IMR-90 (cell line): Measurements from ENCODE around the gene CBX3. TPM values are rescaled to one million over a fixed set of nuclear protein-coding genes. Genes with fewer than 3 reads are reported as not detected.

Experiments
- ATAC-seq: fragments of 200-7000 bp; cut with Tn5 transposase; 2 replicates; pipeline ENCODE4 v1.9.1; 2020; ENCODE audit warnings: low read depth, mild to moderate bottlenecking, moderate library complexity
- BruUV-seq: library from RNA; stranded (reverse); fragments of 400-500 nt; replicated peaks from 2 replicates; lab custom pipeline; 2021; lab: Mats Ljungman, UMichigan
- CTCF ChIA-PET: fragments of 300-600 bp; formaldehyde crosslinking; extraction: SDS; loops from one replicate; lab custom pipeline; 2021; ENCODE audit warnings: antibody characterized with exemption; lab: Yijun Ruan, JAX
- POLR2A ChIA-PET: fragments of 300-600 bp; sonication (Branson Sonifier 250); formaldehyde crosslinking; loops from one replicate; lab custom pipeline; 2022; ENCODE audit warnings: antibody characterized with exemption; ENCODE audit not compliant: unreplicated experiment; lab: Charles Lee
- DNase-seq: peaks from one replicate; pipeline ENCODE4 v3.0.0; 2013
- H2AFZ ChIP-seq: replicated peaks from 2 replicates; pipeline ENCODE3; 2013; ENCODE audit warnings: low read length, mild to moderate bottlenecking; ENCODE audit not compliant: poor library complexity
- H2AK5ac ChIP-seq: 2 replicates; pipeline ENCODE4 v1.6.1; 2013; ENCODE audit warnings: low read depth, low read length, inconsistent platforms
- H2AK9ac ChIP-seq: replicated peaks from 2 replicates; pipeline ENCODE3; 2013; ENCODE audit warnings: mild to moderate bottlenecking, low read depth, low read length, moderate library complexity; ENCODE audit not compliant: poor library complexity
- H2BK120ac ChIP-seq: 2 replicates; pipeline ENCODE4 v1.6.1; 2013; ENCODE audit warnings: low read depth, low read length, inconsistent platforms
- H2BK15ac ChIP-seq: 3 replicates; pipeline ENCODE4 v1.6.1; 2013; ENCODE audit warnings: low read depth, low read length, inconsistent platforms
- H2BK20ac ChIP-seq: 2 replicates; pipeline ENCODE4 v1.6.1; 2013; ENCODE audit warnings: low read depth, mild to moderate bottlenecking, inconsistent platforms, low read length, moderate library complexity
- H2BK5ac ChIP-seq: 2 replicates; pipeline ENCODE4 v1.6.1; 2013; ENCODE audit warnings: mild to moderate bottlenecking, low read depth, low read length, inconsistent platforms; ENCODE audit not compliant: poor library complexity, severe bottlenecking
- H3K14ac ChIP-seq: replicated peaks from 2 replicates; pipeline ENCODE4 v1.6.1; 2013; ENCODE audit warnings: low read depth, low read length, inconsistent platforms
- H3K18ac ChIP-seq: 2 replicates; pipeline ENCODE4 v1.6.1; 2013; ENCODE audit warnings: low read depth, low read length, control low read depth
- H3K23ac ChIP-seq: 2 replicates; pipeline ENCODE4 v1.6.1; 2013; ENCODE audit warnings: low read depth, low read length, inconsistent platforms
- H3K27ac ChIP-seq: 2 replicates; pipeline ENCODE4 v1.5.1; 2013; ENCODE audit warnings: mild to moderate bottlenecking, control low read depth, low read length; ENCODE audit not compliant: insufficient read depth
- H3K27me3 ChIP-seq: 2 replicates; pipeline ENCODE4 v1.6.1; 2013; ENCODE audit warnings: low read length; ENCODE audit not compliant: control insufficient read depth, insufficient read depth
- H3K36me3 ChIP-seq: 2 replicates; pipeline ENCODE4 v1.6.1; 2013; ENCODE audit warnings: low read length, mixed read lengths; ENCODE audit not compliant: control insufficient read depth, insufficient read depth
- H3K4ac ChIP-seq: 2 replicates; pipeline ENCODE4 v1.6.1; 2013; ENCODE audit warnings: low read depth, low read length, inconsistent platforms
- H3K4me1 ChIP-seq: 2 replicates; pipeline ENCODE4 v1.6.1; 2013; ENCODE audit warnings: low read length, mixed read lengths; ENCODE audit not compliant: control insufficient read depth, insufficient read depth
- H3K4me2 ChIP-seq: 2 replicates; pipeline ENCODE4 v1.6.1; 2013; ENCODE audit warnings: low read depth, mild to moderate bottlenecking, control low read depth, low read length, moderate library complexity
- H3K4me3 ChIP-seq: 2 replicates; pipeline ENCODE4 v1.5.1; 2013; ENCODE audit warnings: low read depth, mild to moderate bottlenecking, control low read depth, low read length, moderate library complexity; ENCODE audit not compliant: insufficient read depth
- H3K56ac ChIP-seq: 2 replicates; pipeline ENCODE4 v1.6.1; 2013; ENCODE audit warnings: low read length, inconsistent platforms; ENCODE audit not compliant: insufficient read depth; ENCODE audit errors: extremely low read depth
- H3K79me1 ChIP-seq, 2 experiments: 2 replicates each; pipeline ENCODE4 v1.6.1; 2013; ENCODE audit warnings: low read length in 2 of 2, inconsistent platforms in 1 of 2, low read depth in 1 of 2
- H3K9ac ChIP-seq: 2 replicates; pipeline ENCODE4 v1.6.1; 2013; ENCODE audit warnings: low read depth, low read length, control low read depth
- H3K9me1 ChIP-seq: 2 replicates; pipeline ENCODE4 v1.6.1; 2013; ENCODE audit warnings: low read length, inconsistent platforms; ENCODE audit not compliant: insufficient read depth
- H3K9me3 ChIP-seq: 2 replicates; pipeline ENCODE4 v1.6.1; 2013; ENCODE audit warnings: low read length; ENCODE audit not compliant: control insufficient read depth, insufficient read depth
- H4K20me1 ChIP-seq: 2 replicates; pipeline ENCODE4 v1.6.1; 2013; ENCODE audit warnings: low read length, inconsistent platforms; ENCODE audit not compliant: insufficient read depth
- H4K5ac ChIP-seq: 2 replicates; pipeline ENCODE4 v1.6.1; 2013; ENCODE audit warnings: mild to moderate bottlenecking, low read depth, low read length, control low read depth
- H4K8ac ChIP-seq, 2 experiments: 2 replicates each; pipeline ENCODE4 v1.6.1; 2013; ENCODE audit warnings: low read depth in 2 of 2, low read length in 2 of 2, control low read depth in 1 of 2, inconsistent platforms in 1 of 2
- H4K91ac ChIP-seq: 2 replicates; pipeline ENCODE4 v1.6.1; 2013; ENCODE audit warnings: low read depth, low read length, inconsistent platforms; ENCODE audit not compliant: insufficient read depth
- CEBPB ChIP-seq: IDR thresholded peaks from 2 replicates; pipeline ENCODE4 v1.6.1; 2012; ENCODE audit warnings: low read depth, low read length, improper control_type of control experiment
- MAFK ChIP-seq: IDR thresholded peaks from 2 replicates; pipeline ENCODE4 v1.6.1; 2012; ENCODE audit warnings: low read depth, low read length, improper control_type of control experiment
- RAD21 ChIP-seq: IDR thresholded peaks from 2 replicates; pipeline ENCODE4 v1.6.1; 2012; ENCODE audit warnings: low read length, improper control_type of control experiment
- WGBS, 2 experiments: methylation state at CpG; one replicate each; pipeline versions ENCODE4 v1.1.5 to v1.1.7; 2013; ENCODE audit warnings: missing lambda C conversion rate in 2 of 2; ENCODE audit not compliant: insufficient read length in 1 of 2; ENCODE audit errors: extremely low coverage in 2 of 2; 5-methylcytosine and 5-hydroxymethylcytosine counted together
- dilution Hi-C: fragments of 300-500 bp; cut with HindIII; formaldehyde crosslinking; loops from one replicate; pipeline ENCODE4 v1.14.3; 2018; ENCODE audit warnings: low sequenced_read_pairs; ENCODE audit not compliant: unreplicated experiment
- in situ Hi-C: fragments of 300-500 bp; cut with MboI; formaldehyde crosslinking; loops from 3 replicates; pipeline ENCODE4 v1.14.3; 2019; ENCODE audit warnings: low sequenced_read_pairs, inconsistent platforms, mixed read lengths
- intact Hi-C: fragments of 100-400 bp; cut with micrococcal nuclease; formaldehyde crosslinking; loops from 2 replicates; pipeline ENCODE4 v1.10.0; 2022
- polyA plus RNA-seq, 3 experiments: library from polyadenylated mRNA; depleted of rRNA; stranded (reverse); fragments of >200 nt; gene quantifications; 2 replicates each; pipeline ENCODE4 v1.2.3, GENCODE V29; 2012; ENCODE audit warnings: low replicate concordance in 1 of 3
- total RNA-seq: library from RNA; depleted of rRNA; stranded (reverse); fragments of >200 nt; gene quantifications from 2 replicates; pipeline ENCODE4 v1.2.3, GENCODE V29; 2012

The CBX3 gene
- total and polyA plus RNA-seq, 2 of the 4 experiments (the other 2 are of a cell fraction): 38.2 to 76.5 TPM

DNA sequence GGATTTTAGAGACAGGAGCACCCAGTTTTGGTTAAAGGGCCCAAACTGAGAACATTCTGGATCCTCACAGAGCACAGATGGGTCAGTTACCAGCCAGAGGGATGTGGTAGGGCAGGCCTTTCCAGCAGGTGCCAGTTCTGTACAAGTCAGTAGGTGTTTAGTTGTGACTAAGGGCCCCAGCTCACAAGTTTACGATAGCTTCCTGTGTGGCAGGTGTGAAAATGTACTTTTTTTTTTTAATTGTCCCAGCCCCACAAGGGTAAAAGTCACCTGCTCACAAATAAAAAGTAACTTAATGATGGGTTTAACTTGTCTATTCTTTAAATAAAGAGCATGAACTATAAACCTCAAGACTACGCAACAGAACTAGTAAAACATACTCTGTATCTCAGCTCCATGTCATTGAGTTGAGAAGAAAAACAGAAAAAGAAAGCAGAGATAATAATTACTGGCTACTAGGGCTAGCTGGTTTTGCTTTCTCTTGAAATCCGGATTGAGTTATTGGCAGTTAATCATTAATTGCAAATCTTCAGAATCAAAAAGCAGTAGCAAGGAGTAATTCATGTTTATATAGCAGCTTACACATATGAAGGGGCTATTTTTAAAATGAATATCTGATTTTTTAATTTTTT is 34.1 kb upstream of the CBX3 start:
- Histone ChIP-seq H3K9me1 (peaks cover 8% of the 10 kb centered on the region), H2AK5ac (no peak overlapping the region), H2BK15ac (no peak overlapping the region), H4K5ac (no peak overlapping the region), H2AK9ac (no peak overlapping the region), H2BK5ac (no peak overlapping the region), H3K4me3 (no peak overlapping the region), H3K23ac (no peak overlapping the region), H3K27me3 (no peaks in the 10 kb centered on the region), H3K14ac (no peak overlapping the region), H4K91ac (no peak overlapping the region), H4K8ac (no peak overlapping the region), H3K56ac (no peak overlapping the region), H4K20me1 (no peaks in the 10 kb centered on the region), H3K9ac (no peak overlapping the region), H3K9me3 (no peaks in the 10 kb centered on the region), H2BK20ac (no peak overlapping the region), H3K18ac (no peak overlapping the region), H3K79me1 (peaks cover 3 to 14% of the 10 kb centered on the region in 2 experiments; a peak in 2 of 4 replicates), H3K4me2 (no peak overlapping the region), H3K4me1 (peaks cover 3% of the 10 kb centered on the region; the same call in 1 of the 2 replicates), H3K36me3 (no peaks in the 10 kb centered on the region), H2BK120ac (no peak overlapping the region), H3K4ac (no peak overlapping the region), H3K27ac (no peak overlapping the region), H2AFZ (no peak overlapping the region)
- intact Hi-C loops (no loop called here), in situ Hi-C loops (no loop called here), dilution Hi-C loops (no loop called here)
- no TSS peak for BruUV-seq
- ATAC-seq (no peak), DNase-seq (no peak)
- WGBS, 2 experiments: no CpG with 5 or more reads among the region's 3 CpGs
- no peak for TF ChIP-seq MAFK
- no peak for TF ChIP-seq CEBPB
- no peak for TF ChIP-seq RAD21
- ChIA-PET POLR2A (no interaction called here), CTCF (interaction anchor here (0.6 kb wide), 2 partner anchors 31 to 55 kb away, joined by 3 to 4 read pairs; no protein-coding TSS in a partner anchor)
